ENCODE data around the gene F2R.

The F2R gene

DNA sequence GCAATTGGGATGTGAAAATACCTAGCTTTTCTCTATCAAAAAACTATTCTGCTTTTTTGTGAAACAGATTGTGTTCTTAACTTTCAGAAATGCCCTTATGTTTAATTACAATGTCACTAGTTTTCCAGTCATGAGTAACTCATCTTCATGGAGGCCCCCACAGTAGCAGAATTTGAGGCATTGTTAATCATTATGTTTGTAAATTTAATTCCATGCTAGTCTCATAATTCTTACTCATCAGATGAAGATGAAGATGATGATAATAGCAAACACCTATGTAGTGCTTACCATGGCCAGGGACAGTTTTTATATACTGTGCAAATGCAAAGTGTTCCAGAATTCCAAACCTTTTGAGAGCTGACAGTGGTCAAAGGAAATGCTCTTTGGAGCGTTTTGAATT, 27.7 kb upstream of the F2R start:
- Histone ChIP-seq H3K4me1 (peaks cover 9 to 27% (median 19%) of the 10 kb centered on the region in 10 experiments; a peak in 16 of 20 replicates), H3K36me3 (peaks cover 75 to 100% (median 87%) of the 10 kb centered on the region in 11 experiments), H3K9me3 (replicated peaks in 1 of 11) (peaks cover 0 to 6% (median 0%) of the 10 kb centered on the region in 11 experiments; a peak in 3 of 22 replicates), H3K4me2 (no peak overlapping the region), H3K4me3 (no peak overlapping the region), H3K9ac (no peak overlapping the region), H3K27me3 (no peaks in the 10 kb centered on the region), H4K20me1 (peaks cover 0 to 42% (median 0%) of the 10 kb centered on the region in 11 experiments; a peak in 2 of 22 replicates), H3K27ac (no peak overlapping the region)
- TF ChIP-seq Cebpa-rat (IDR thresholded peaks at IDR 0.05): no peak

- Histone ChIP-seq H3K4me1 (peaks cover 8 to 21% (median 14%) of the 10 kb centered on the region in 10 experiments; a peak in 16 of 20 replicates), H3K27ac (no peak overlapping the region), H4K20me1 (peaks cover 0 to 38% (median 0%) of the 10 kb centered on the region in 11 experiments; a peak in 2 of 22 replicates), H3K4me3 (no peak overlapping the region), H3K9me3 (replicated peaks in 1 of 11) (peaks cover 0 to 6% (median 0%) of the 10 kb centered on the region in 11 experiments; a peak in 3 of 22 replicates), H3K9ac (no peak overlapping the region), H3K27me3 (no peaks in the 10 kb centered on the region), H3K36me3 (peaks cover 75 to 100% (median 90%) of the 10 kb centered on the region in 11 experiments), H3K4me2 (no peak overlapping the region)
- TF ChIP-seq Cebpa-rat (IDR thresholded peaks at IDR 0.05): no peak
Measured at GRCh38 chr5:76688836-76689235, 27.1 kb upstream of the F2R start.

GRCh38 chr5:76689321-76690036, 26.4 kb upstream of the F2R start:
- no peak for TF ChIP-seq Cebpa-rat (IDR thresholded peaks at IDR 0.05)
- Histone ChIP-seq H3K9me3 (replicated peaks in 1 of 11) (peaks cover 0 to 6% (median 0%) of the 10 kb centered on the region in 11 experiments; a peak in 3 of 22 replicates), H3K4me3 (no peak overlapping the region), H3K36me3 (peaks cover 81 to 100% (median 96%) of the 10 kb centered on the region in 11 experiments), H3K27me3 (no peaks in the 10 kb centered on the region), H3K4me1 (peaks cover 1 to 15% (median 9%) of the 10 kb centered on the region in 10 experiments; a peak in 14 of 20 replicates), H3K4me2 (no peak overlapping the region), H4K20me1 (peaks cover 0 to 41% (median 0%) of the 10 kb centered on the region in 11 experiments; a peak in 2 of 22 replicates), H3K27ac (no peak overlapping the region), H3K9ac (no peak overlapping the region)

DNA sequence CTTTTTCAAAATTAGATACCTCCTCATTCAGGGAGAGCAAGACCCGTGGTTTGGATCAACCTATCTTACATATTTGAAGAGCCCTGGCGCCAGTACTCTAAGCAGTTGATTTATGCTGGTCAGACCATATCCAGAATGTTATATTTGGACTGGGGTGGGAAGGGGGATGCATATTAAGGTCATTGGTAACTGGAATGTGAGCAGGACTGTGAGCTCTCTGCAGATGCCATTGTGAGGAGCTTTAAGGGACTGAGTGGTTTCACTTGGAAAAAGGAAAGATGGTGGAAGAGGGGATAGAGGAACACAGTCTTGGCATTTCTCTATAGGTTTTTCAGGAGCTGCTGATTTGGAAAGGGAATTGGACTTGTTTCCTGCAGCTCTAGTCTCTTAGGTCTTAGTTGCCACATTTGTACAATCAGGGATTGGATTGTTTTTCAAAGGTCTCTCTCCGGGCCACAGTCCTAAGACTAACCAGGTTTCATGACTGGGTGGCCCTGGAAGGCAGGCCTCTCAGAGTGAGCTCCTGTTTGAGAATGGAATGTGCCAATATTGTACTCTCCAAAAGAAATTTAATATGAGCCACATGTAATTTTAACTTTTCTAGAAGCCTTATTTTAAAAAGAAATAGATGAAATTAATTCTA, 25.8 kb upstream of the F2R start:
- H4K20me1 ChIP-seq: peaks cover 0 to 48% (median 0%) of the 10 kb centered on the region in 11 experiments; a peak in 2 of 22 replicates
- peaks cover 0 to 10% (median 4%) of the 10 kb centered on the region in 10 experiments; a peak in 14 of 20 replicates for H3K4me1 ChIP-seq
- no peaks in the 10 kb centered on the region for H3K27me3 ChIP-seq
- no peak overlapping the region for H3K27ac ChIP-seq
- no peak overlapping the region for H3K9ac ChIP-seq
- no peak overlapping the region for H3K4me3 ChIP-seq
- H3K4me2 ChIP-seq: no peak overlapping the region
- H3K36me3 ChIP-seq: peaks cover 85 to 100% (median 97%) of the 10 kb centered on the region in 11 experiments
- no peak for TF ChIP-seq Cebpa-rat (IDR thresholded peaks at IDR 0.05)
- peaks cover 0 to 6% (median 0%) of the 10 kb centered on the region in 11 experiments; a peak in 3 of 22 replicates for H3K9me3 ChIP-seq (replicated peaks in 1 of 11)

GRCh38 chr5:76690704-76691466, 25.0 kb upstream of the F2R start:
- Histone ChIP-seq H3K4me1 (peaks cover 0 to 16% (median 7%) of the 10 kb centered on the region in 10 experiments; a peak in 17 of 20 replicates), H3K27ac (no peak overlapping the region), H3K9ac (no peak overlapping the region), H3K27me3 (no peaks in the 10 kb centered on the region), H3K9me3 (replicated peaks in 1 of 11) (peaks cover 0 to 6% (median 0%) of the 10 kb centered on the region in 11 experiments; a peak in 2 of 22 replicates), H4K20me1 (peaks cover 0 to 48% (median 0%) of the 10 kb centered on the region in 11 experiments; a peak in 2 of 22 replicates), H3K36me3 (peaks cover 86 to 100% (median 97%) of the 10 kb centered on the region in 11 experiments), H3K4me3 (no peak overlapping the region), H3K4me2 (no peak overlapping the region)
- no peak for TF ChIP-seq Cebpa-rat (IDR thresholded peaks at IDR 0.05)

DNA sequence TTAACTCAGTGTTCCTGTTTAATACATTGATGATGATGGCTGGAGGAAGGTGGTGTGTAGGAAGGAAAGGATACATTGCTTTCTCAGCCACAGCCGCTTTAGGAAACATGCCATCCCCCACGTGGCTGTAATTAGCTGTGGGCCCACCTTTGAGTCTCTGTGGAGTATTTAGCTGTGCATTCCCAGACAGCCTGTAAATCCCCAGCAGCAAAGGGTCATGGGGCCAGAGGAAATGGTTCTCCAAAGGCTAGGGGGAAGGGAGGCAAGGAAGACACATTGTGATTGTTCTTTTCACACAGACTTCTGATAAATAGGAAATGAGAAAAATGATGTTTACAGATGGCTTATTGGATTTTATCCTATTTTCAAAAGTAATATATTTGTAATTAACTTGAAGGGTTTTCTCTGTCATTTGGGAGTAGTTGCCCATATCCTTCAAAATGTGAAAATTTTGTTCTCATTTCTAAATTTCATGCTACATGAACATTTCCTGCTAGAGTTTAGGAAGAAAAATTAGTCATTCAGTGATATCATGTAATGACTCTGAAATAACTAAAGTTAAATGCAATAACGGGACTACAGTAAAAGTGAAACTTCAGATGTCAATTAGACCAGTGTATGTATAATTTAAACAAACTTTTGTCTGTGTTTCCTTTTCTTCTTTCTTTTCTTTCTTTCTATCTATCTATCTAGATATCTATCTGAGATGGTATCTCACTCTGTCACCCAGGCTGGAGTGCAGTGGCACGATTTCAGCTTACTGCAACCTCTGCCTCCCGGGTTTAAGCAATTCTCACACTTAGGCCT, 24.3 kb upstream of the F2R start:
- Histone ChIP-seq H3K9ac (no peak overlapping the region), H3K36me3 (peaks cover 86 to 100% (median 97%) of the 10 kb centered on the region in 11 experiments), H3K27ac (no peak overlapping the region), H3K4me1 (peaks cover 5 to 23% (median 14%) of the 10 kb centered on the region in 10 experiments; a peak in 17 of 20 replicates), H3K4me3 (no peak overlapping the region), H3K4me2 (no peak overlapping the region), H4K20me1 (peaks cover 0 to 45% (median 0%) of the 10 kb centered on the region in 11 experiments; a peak in 2 of 22 replicates), H3K9me3 (replicated peaks in 1 of 11) (peaks cover 0 to 2% (median 0%) of the 10 kb centered on the region in 11 experiments; a peak in 2 of 22 replicates), H3K27me3 (no peaks in the 10 kb centered on the region)
- TF ChIP-seq Cebpa-rat (IDR thresholded peaks at IDR 0.05): no peak

DNA sequence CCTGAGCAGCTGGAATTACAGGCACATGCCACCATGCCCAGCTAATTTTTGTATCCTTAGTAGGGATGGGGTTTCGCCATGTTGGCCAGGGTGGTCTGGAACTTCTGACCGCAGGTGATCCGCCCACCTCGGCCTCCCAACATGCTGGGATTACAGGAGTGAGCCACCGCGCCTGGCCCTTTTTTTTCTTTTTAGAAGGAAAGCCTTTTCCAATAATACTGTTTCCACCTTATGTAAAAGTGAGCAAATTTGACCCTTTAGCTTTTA, 23.7 kb upstream of the F2R start:
- no peak for TF ChIP-seq Cebpa-rat (IDR thresholded peaks at IDR 0.05)
- H3K4me2 ChIP-seq: no peak overlapping the region
- no peak overlapping the region for H3K4me3 ChIP-seq
- peaks cover 5 to 23% (median 14%) of the 10 kb centered on the region in 10 experiments; a peak in 17 of 20 replicates for H3K4me1 ChIP-seq
- H3K36me3 ChIP-seq: peaks cover 85 to 100% (median 97%) of the 10 kb centered on the region in 11 experiments
- H3K9ac ChIP-seq: no peak overlapping the region
- H4K20me1 ChIP-seq: peaks cover 0 to 47% (median 0%) of the 10 kb centered on the region in 11 experiments; a peak in 2 of 22 replicates
- no peak overlapping the region for H3K27ac ChIP-seq
- H3K27me3 ChIP-seq: no peaks in the 10 kb centered on the region
- H3K9me3 ChIP-seq (replicated peaks in 1 of 11): no peaks in the 10 kb centered on the region; a peak in 2 of 22 replicates

DNA sequence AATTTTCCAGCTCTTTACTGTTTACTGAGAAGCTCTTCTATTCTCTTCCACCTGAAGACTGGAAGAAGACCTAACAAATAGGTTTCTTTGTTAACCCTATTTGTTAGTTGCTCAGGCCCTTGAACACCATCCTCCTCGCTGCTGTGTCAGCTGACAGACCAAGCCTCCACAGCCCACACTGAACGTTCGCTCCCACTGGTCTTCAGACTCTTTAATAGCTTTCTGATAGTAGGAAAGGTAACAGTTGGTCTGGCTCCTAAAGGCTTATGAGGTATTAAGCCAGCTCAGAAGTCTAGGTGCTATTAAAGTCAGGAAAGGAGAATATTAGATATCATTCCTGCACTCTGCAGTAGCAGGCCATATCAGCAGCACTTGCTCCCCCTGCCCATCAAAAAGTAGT, 23.3 kb upstream of the F2R start:
- Histone ChIP-seq H3K4me1 (peaks cover 5 to 23% (median 14%) of the 10 kb centered on the region in 10 experiments; a peak in 17 of 20 replicates), H3K9me3 (replicated peaks in 1 of 11) (no peaks in the 10 kb centered on the region; a peak in 3 of 22 replicates), H3K27ac (no peak overlapping the region), H3K4me3 (no peak overlapping the region), H3K9ac (no peak overlapping the region), H4K20me1 (peaks cover 0 to 44% (median 0%) of the 10 kb centered on the region in 11 experiments; a peak in 2 of 22 replicates), H3K4me2 (no peak overlapping the region), H3K27me3 (no peaks in the 10 kb centered on the region), H3K36me3 (peaks cover 85 to 100% (median 97%) of the 10 kb centered on the region in 11 experiments)
- TF ChIP-seq Cebpa-rat (IDR thresholded peaks at IDR 0.05): no peak

Measured in BLaER1 treated with 17β-estradiol and CSF1 and Interleukin-3, amounts not matched to agents 10 nM and 100 nM (cell line).